ENCODE data around the gene IRF2BP1. TPM values are rescaled to one million over a fixed set of nuclear protein-coding genes. Genes with fewer than 3 reads are reported as not detected.
"Not testable (repeated sequence)": the region's sequence is repeated elsewhere in the genome, so short reads cannot be mapped to it uniquely, and the experiment has no call there.

The IRF2BP1 gene
- total RNA-seq, 1 donor: 35.8 TPM

DNA sequence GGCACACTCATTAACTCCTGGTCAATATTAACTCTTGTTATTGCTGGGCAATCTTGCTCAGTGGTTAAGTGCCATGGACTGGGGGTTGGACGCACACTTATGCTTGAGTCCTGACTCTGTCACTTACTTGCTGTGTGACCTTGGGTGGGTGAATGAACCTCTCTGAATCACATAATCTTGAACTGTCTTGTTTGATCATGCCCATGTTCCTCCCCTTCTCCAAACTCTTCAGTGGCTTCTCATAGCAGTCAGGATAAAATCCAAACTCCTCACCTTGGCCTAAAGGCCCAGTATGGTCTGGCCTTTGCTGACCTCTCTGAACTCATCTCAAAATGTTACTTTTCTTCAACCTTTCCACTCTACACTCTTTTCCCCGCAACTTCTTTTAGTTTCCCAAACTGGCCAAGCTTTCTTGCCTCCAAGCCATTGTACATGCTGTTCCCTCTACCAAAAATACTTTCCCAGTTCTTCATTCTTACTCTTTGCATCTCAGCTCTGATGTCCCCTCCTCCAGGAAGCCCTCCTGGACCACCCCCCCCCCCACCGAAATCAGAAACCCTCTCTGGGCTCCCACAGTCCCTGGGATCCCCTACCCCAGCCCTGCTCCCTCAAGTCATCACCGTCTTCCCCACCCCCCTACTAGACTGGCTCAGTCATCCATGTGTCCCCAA, 14.1 kb upstream of the IRF2BP1 start:
- no peak overlapping the region for H2AFZ ChIP-seq (ENCODE audit: low read length)
- H3K4me3 ChIP-seq (ENCODE audit: insufficient read depth, low read length): no peak overlapping the region
- no peaks in the 10 kb centered on the region for H3K9me3 ChIP-seq (ENCODE audit: low read depth, low read length)
- DNase-seq (ENCODE audit: insufficient read length, low spot score, missing footprints): peak; percentile 22
- H3K27ac ChIP-seq (ENCODE audit: low read depth, low read length): no peak overlapping the region
- peaks cover 10% of the 10 kb centered on the region for H3K79me2 ChIP-seq (ENCODE audit: insufficient read depth, low read length)
- H3K27me3 ChIP-seq (ENCODE audit: insufficient read depth, low read length): no peaks in the 10 kb centered on the region
- H4K20me1 ChIP-seq (ENCODE audit: insufficient read depth, low read length): peaks cover 12% of the 10 kb centered on the region
- peaks cover 13% of the 10 kb centered on the region for H3K36me3 ChIP-seq (ENCODE audit: insufficient read depth, low read length)
- peaks cover 5% of the 10 kb centered on the region for H3K4me1 ChIP-seq (ENCODE audit: insufficient read depth, low read length)
- TF ChIP-seq, protein P1, sequence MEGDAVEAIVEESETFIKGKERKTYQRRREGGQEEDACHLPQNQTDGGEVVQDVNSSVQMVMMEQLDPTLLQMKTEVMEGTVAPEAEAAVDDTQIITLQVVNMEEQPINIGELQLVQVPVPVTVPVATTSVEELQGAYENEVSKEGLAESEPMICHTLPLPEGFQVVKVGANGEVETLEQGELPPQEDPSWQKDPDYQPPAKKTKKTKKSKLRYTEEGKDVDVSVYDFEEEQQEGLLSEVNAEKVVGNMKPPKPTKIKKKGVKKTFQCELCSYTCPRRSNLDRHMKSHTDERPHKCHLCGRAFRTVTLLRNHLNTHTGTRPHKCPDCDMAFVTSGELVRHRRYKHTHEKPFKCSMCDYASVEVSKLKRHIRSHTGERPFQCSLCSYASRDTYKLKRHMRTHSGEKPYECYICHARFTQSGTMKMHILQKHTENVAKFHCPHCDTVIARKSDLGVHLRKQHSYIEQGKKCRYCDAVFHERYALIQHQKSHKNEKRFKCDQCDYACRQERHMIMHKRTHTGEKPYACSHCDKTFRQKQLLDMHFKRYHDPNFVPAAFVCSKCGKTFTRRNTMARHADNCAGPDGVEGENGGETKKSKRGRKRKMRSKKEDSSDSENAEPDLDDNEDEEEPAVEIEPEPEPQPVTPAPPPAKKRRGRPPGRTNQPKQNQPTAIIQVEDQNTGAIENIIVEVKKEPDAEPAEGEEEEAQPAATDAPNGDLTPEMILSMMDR (IDR thresholded peaks at IDR 0.05; ENCODE audit: extremely low read depth, low read depth, low read length): no peak
- H3K4me2 ChIP-seq (ENCODE audit: insufficient read depth, low read length): peak overlapping the region; percentile 95

DNA sequence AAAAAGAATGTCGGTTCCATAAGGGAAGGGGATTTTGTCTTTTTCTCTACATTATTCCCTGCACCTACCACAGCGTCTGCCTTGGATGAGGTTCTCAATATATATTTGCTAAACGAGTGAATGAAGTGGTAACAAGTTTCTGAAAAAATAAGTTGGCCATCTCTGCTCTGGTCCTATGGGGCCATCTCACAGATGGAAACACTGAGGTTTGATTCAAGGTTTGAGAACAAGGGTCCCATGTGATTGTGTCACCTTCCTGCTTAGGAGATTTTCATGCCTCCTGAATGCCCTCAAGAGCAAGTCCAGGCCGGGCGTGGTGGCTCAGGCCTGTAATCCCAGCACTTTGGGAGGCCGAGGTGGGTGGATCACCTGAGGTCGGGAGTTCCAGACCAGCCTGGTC, 13.3 kb upstream of the IRF2BP1 start:
- Histone ChIP-seq H3K79me2 (ENCODE audit: insufficient read depth, low read length) (peaks cover 10% of the 10 kb centered on the region), H4K20me1 (ENCODE audit: insufficient read depth, low read length) (peaks cover 12% of the 10 kb centered on the region), H3K4me1 (ENCODE audit: insufficient read depth, low read length) (peaks cover 5% of the 10 kb centered on the region), H3K27me3 (ENCODE audit: insufficient read depth, low read length) (no peaks in the 10 kb centered on the region), H3K27ac (ENCODE audit: low read depth, low read length) (no peak overlapping the region), H3K4me2 (ENCODE audit: insufficient read depth, low read length) (no peak overlapping the region), H2AFZ (ENCODE audit: low read length) (no peak overlapping the region), H3K36me3 (ENCODE audit: insufficient read depth, low read length) (peaks cover 15% of the 10 kb centered on the region), H3K9me3 (ENCODE audit: low read depth, low read length) (no peaks in the 10 kb centered on the region), H3K4me3 (ENCODE audit: insufficient read depth, low read length) (no peak overlapping the region)
- peak; percentile 57 for DNase-seq (ENCODE audit: insufficient read length, low spot score, missing footprints)
- TF ChIP-seq, protein P1 (IDR thresholded peaks at IDR 0.05; ENCODE audit: extremely low read depth, low read depth, low read length): no peak

DNA sequence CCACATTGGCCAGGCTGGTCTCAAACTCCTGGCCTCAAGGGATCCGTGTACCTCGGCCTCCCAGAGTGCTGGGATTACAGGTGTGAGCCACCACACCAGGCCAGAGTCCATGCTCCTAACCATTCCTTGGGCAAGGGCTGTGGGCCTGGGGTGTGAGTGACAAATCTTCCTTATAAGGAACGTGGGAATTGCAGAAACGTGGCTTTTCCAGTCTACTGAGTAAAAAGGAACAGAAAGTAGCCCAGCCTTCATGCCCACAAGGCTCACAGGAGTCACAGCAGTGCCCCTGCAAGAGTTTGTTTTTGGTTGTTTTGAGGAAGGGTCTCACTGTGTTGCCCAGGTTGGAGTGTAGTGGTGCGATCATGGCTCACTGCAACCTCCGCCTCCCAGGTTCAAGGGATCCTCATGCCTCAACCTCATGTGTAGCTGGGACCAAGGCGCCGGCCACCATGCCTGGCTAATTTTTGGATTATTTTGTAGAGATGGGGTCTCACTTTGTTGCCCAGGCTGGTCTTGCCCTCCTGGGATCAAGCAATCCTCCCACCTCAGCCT, 11.4 kb upstream of the IRF2BP1 start:
- TF ChIP-seq, protein P1 (IDR thresholded peaks at IDR 0.05; ENCODE audit: extremely low read depth, low read depth, low read length): no peak

DNA sequence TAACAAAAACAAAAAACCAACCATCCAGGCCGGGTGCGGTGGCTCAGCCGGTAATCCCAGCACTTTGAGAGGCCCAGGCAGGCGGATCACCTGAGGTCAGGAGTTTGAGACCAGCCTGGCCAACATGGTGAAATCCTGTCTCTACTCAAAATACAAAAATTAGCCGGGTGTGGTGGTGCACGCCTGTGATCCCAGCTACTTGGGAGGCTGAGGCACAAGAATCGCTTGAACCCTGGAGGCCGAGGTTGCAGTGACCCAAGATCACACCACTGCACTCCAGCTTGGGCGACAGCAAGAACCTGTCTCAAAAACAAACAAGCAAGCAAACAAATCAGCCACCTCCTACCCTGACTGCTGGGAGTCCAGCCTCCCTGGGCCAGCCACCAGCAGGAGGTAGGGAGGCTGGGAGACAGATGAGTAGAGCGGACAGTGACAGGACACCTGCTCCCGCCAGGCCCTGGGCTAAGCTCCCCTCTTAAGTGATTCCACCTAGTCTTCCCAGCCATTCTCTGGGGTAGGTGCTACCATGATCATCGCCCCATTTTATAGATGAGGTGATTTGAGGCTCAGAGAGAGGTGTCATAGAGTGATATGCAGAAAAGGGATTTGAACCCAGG, 10.2 kb upstream of the IRF2BP1 start:
- H3K27ac ChIP-seq (ENCODE audit: low read depth, low read length): not testable (repeated sequence)

More for the DNA sequence above, 11.4 kb upstream of the IRF2BP1 start:
- Histone ChIP-seq H4K20me1 (ENCODE audit: insufficient read depth, low read length) (peaks cover 12% of the 10 kb centered on the region), H3K4me3 (ENCODE audit: insufficient read depth, low read length) (no peak overlapping the region), H3K27ac (ENCODE audit: low read depth, low read length) (no peak overlapping the region), H3K9me3 (ENCODE audit: low read depth, low read length) (no peaks in the 10 kb centered on the region), H3K27me3 (ENCODE audit: insufficient read depth, low read length) (no peaks in the 10 kb centered on the region), H3K79me2 (ENCODE audit: insufficient read depth, low read length) (peaks cover 10% of the 10 kb centered on the region), H3K36me3 (ENCODE audit: insufficient read depth, low read length) (peaks cover 15% of the 10 kb centered on the region), H2AFZ (ENCODE audit: low read length) (no peak overlapping the region), H3K4me1 (ENCODE audit: insufficient read depth, low read length) (peaks cover 5% of the 10 kb centered on the region), H3K4me2 (ENCODE audit: insufficient read depth, low read length) (no peak overlapping the region)
- DNase-seq (ENCODE audit: insufficient read length, low spot score, missing footprints): peak; percentile 6

More for the DNA sequence above, 10.2 kb upstream of the IRF2BP1 start:
- H3K4me3 ChIP-seq (ENCODE audit: insufficient read depth, low read length); H3K9me3 ChIP-seq (ENCODE audit: low read depth, low read length); H3K4me1 ChIP-seq (ENCODE audit: insufficient read depth, low read length); H2AFZ ChIP-seq (ENCODE audit: low read length); H3K79me2 ChIP-seq (ENCODE audit: insufficient read depth, low read length); H3K27me3 ChIP-seq (ENCODE audit: insufficient read depth, low read length); H3K4me2 ChIP-seq (ENCODE audit: insufficient read depth, low read length): not testable (repeated sequence)
- H4K20me1 ChIP-seq (ENCODE audit: insufficient read depth, low read length): peaks cover 12% of the 10 kb centered on the region
- H3K36me3 ChIP-seq (ENCODE audit: insufficient read depth, low read length): peaks cover 15% of the 10 kb centered on the region
- peak; percentile 51 for DNase-seq (ENCODE audit: insufficient read length, low spot score, missing footprints)

Measured in osteoblast (primary cell).